ENCODE data around the gene POLR1G. TPM values are rescaled to one million over a fixed set of nuclear protein-coding genes. Genes with fewer than 3 reads are reported as not detected.

Gene POLR1G
- total RNA-seq, 1 experiment from 2014 or later: 43.4 TPM

- Histone ChIP-seq H3K27ac (ENCODE audit: insufficient read length, low read depth, low read length) (no peak overlapping the region), H2AK5ac (ENCODE audit: insufficient read length, low read length) (no peak overlapping the region), H3K4me1 (ENCODE audit: insufficient read depth, low read length) (peaks cover 2% of the 10 kb centered on the region; the same call in 1 of the 2 replicates), H3K79me2 (ENCODE audit: insufficient read depth, low read length) (no peaks in the 10 kb centered on the region), H3K56ac (ENCODE audit: insufficient read length, low read depth, low read length) (no peak overlapping the region), H4K91ac (ENCODE audit: insufficient read length, low read depth, low read length) (no peak overlapping the region), H3T11ph (ENCODE audit: low read length) (no peak overlapping the region), H2BK12ac (ENCODE audit: insufficient read length, low read depth, low read length) (no peak overlapping the region), H4K20me1 (ENCODE audit: control insufficient read depth, insufficient read depth, insufficient read length) (no peaks in the 10 kb centered on the region), H2BK5ac (ENCODE audit: insufficient read length, low read length) (no peak overlapping the region), H3K23ac (ENCODE audit: insufficient read length, low read depth, low read length) (no peak overlapping the region), H3K23me2 (ENCODE audit: insufficient read length, low read depth, low read length, poor library complexity, severe bottlenecking) (peaks cover 4% of the 10 kb centered on the region), H2BK15ac (ENCODE audit: low read depth, low read length) (no peak overlapping the region), H3K4me2 (ENCODE audit: insufficient read depth, insufficient read length, low read length) (no peak overlapping the region), H3K9me3 (ENCODE audit: control insufficient read depth, low read depth, low read length) (no peaks in the 10 kb centered on the region), H3K27me3 (ENCODE audit: insufficient read depth, low read length) (no peaks in the 10 kb centered on the region), H3K79me1 (ENCODE audit: insufficient read depth, low read depth, low read length, poor library complexity, severe bottlenecking) (no peaks in the 10 kb centered on the region), H3K18ac (ENCODE audit: insufficient read length, low read depth, low read length) (no peak overlapping the region), H2BK20ac (ENCODE audit: low read depth, low read length, poor library complexity, severe bottlenecking) (no peak overlapping the region), H3K4ac (ENCODE audit: low read depth, low read length) (no peak overlapping the region), H4K5ac (ENCODE audit: insufficient read length, low read depth, low read length) (no peak overlapping the region), H3K9ac (ENCODE audit: extremely low read depth, insufficient read length, low read length) (no peak overlapping the region), H4K8ac (replicated peaks; ENCODE audit: insufficient read length, low read depth, low read length) (no peak overlapping the region), H2BK120ac (ENCODE audit: low read depth, low read length, poor library complexity, severe bottlenecking) (no peak overlapping the region), H2AFZ (ENCODE audit: low read length) (no peak overlapping the region), H3K14ac (ENCODE audit: insufficient read depth, low read length) (no peak overlapping the region)
- Mint-ChIP-seq H3K27ac (no peak overlapping the region), H3K9me3 (no peaks in the 10 kb centered on the region; a peak in 1 of 5 replicates), H3K27me3 (ENCODE audit: low read depth) (no peaks in the 10 kb centered on the region), H3K36me3 (ENCODE audit: insufficient read depth in 1 of 3, low read depth in 3 of 3) (peaks cover 25 to 57% (median 57%) of the 10 kb centered on the region in 3 experiments), H3K4me1 (peaks cover 15 to 21% of the 10 kb centered on the region in 2 experiments), H3K4me3 (no peak overlapping the region)
- WGBS (ENCODE audit: extremely low coverage, insufficient read length, low lambda C conversion rate): no CpG with 5 or more reads among the region's 9 CpGs
- no peak for TF ChIP-seq CTCF (conservative IDR thresholded peaks at IDR 0.05)
- DNase-seq: no peak
Measured at GRCh38 chr19:45418802-45419201, 12.4 kb downstream of the POLR1G start.
